ENCODE measurements around the gene MARCO. TPM values are rescaled to one million over a fixed set of nuclear protein-coding genes. Genes with fewer than 3 reads are reported as not detected.

MARCO gene
- total RNA-seq, 1 donor from 2014 or later = 1.7 TPM

Other genes starting within 250 kb of the MARCO start
- 12.0 TPM for gene EN1, start 94.5 kb upstream of the MARCO start, total RNA-seq
- 0.10 TPM for gene C1QL2, start 216.6 kb downstream of the MARCO start, total RNA-seq